Type B pancreatic cell (in vitro differentiated cells): ENCODE results near the gene LTBP1. TPM values are rescaled to one million over a fixed set of nuclear protein-coding genes. Genes with fewer than 3 reads are reported as not detected.

ENCODE experiments used
- DNase-seq: peaks from one replicate; pipeline ENCODE4 v3.0.0; 2021; ENCODE audit warnings: mixed read lengths; ENCODE audit not compliant: unreplicated experiment; ENCODE audit errors: extremely low spot score
- H3K27ac Mint-ChIP-seq: 2 replicates; pipeline ENCODE4 v1.8.0; 2021; ENCODE audit warnings: mild to moderate bottlenecking, mixed read lengths
- H3K27me3 Mint-ChIP-seq: 2 replicates; pipeline ENCODE4 v1.8.0; 2021; ENCODE audit warnings: mixed read lengths
- H3K36me3 Mint-ChIP-seq: 2 replicates; pipeline ENCODE4 v1.8.0; 2021; ENCODE audit warnings: mixed read lengths
- H3K4me1 Mint-ChIP-seq: one replicate; pipeline ENCODE4 v1.8.0; 2021; ENCODE audit warnings: mixed read lengths; ENCODE audit not compliant: unreplicated experiment
- H3K4me3 Mint-ChIP-seq: 2 replicates; pipeline ENCODE4 v1.8.0; 2021; ENCODE audit warnings: mild to moderate bottlenecking, mixed read lengths
- H3K9me3 Mint-ChIP-seq: 2 replicates; pipeline ENCODE4 v1.8.0; 2021; ENCODE audit warnings: mixed read lengths
- total RNA-seq: library from RNA; stranded (reverse); gene quantifications from 2 replicates; pipeline ENCODE4 v1.2.1, GENCODE V29; 2021; ENCODE audit warnings: low replicate concordance
- TF ChIP-seq, protein P1 (sequence below): fragments of 200-600 bp; sonication (generic); conservative IDR thresholded peaks from 2 replicates; pipeline ENCODE4 v1.5.0; 2021; ENCODE audit warnings: antibody characterized with exemption, mild to moderate bottlenecking

Gene LTBP1
- total RNA-seq, 1 donor from 2014 or later: 53.3 TPM

- Mint-ChIP-seq H3K4me3 (peak overlapping the region; percentile 89), H3K36me3 (peaks cover 9% of the 10 kb centered on the region), H3K9me3 (no peaks in the 10 kb centered on the region), H3K27ac (peak overlapping the region; percentile 89), H3K27me3 (no peaks in the 10 kb centered on the region), H3K4me1 (peaks cover 17% of the 10 kb centered on the region)
- no peak for DNase-seq
- TF ChIP-seq, protein P1, sequence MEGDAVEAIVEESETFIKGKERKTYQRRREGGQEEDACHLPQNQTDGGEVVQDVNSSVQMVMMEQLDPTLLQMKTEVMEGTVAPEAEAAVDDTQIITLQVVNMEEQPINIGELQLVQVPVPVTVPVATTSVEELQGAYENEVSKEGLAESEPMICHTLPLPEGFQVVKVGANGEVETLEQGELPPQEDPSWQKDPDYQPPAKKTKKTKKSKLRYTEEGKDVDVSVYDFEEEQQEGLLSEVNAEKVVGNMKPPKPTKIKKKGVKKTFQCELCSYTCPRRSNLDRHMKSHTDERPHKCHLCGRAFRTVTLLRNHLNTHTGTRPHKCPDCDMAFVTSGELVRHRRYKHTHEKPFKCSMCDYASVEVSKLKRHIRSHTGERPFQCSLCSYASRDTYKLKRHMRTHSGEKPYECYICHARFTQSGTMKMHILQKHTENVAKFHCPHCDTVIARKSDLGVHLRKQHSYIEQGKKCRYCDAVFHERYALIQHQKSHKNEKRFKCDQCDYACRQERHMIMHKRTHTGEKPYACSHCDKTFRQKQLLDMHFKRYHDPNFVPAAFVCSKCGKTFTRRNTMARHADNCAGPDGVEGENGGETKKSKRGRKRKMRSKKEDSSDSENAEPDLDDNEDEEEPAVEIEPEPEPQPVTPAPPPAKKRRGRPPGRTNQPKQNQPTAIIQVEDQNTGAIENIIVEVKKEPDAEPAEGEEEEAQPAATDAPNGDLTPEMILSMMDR: no peak
Measured at GRCh38 chr2:32948266-32948665, 1.5 kb downstream of the LTBP1 start.

DNA sequence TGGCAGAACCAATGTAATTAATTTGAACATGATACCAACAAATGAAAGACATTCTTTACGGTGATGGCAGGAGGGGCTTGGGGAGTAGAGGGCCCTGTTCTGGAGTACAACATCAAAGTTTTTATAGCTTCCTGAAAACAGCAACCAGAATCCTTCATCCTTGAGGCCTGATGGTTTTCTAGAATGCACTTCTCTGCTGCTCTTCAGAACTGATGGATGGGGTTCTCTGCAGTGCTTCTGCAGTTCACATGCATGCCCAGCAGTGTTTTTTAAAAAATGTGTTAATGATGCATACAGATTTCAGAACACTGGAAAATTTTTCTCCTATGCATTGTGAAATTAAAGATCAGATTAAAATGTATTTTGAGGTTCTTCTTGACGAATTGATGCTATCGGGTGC is 2.5 kb downstream of the LTBP1 start:
- no peak for DNase-seq
- Mint-ChIP-seq H3K27me3 (no peaks in the 10 kb centered on the region), H3K4me3 (peak overlapping the region; percentile 89), H3K9me3 (no peaks in the 10 kb centered on the region), H3K27ac (no peak overlapping the region), H3K36me3 (peaks cover 9% of the 10 kb centered on the region), H3K4me1 (peaks cover 17% of the 10 kb centered on the region)
- TF ChIP-seq, protein P1: no peak

DNA sequence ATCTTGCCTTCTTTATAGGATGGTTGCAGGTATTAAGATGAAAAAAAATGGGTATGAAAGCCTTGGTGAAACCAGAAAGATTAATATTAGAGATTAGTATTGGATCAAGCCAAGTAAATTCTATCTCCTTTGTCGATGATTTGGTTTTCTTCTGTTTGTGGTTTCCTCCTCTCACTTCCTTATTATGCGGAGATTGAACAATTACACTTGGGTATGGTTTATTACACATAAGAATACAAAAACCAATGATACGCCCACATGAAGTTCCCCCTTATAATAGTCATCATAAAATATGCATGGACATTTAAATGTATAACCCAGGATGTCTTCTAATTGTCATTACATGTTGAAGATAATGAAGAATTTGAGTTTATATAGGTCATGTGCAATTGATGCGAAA is 4.9 kb downstream of the LTBP1 start:
- no peaks in the 10 kb centered on the region for H3K9me3 Mint-ChIP-seq
- no peak overlapping the region for H3K4me3 Mint-ChIP-seq
- no peak for DNase-seq
- TF ChIP-seq, protein P1: no peak
- no peaks in the 10 kb centered on the region for H3K27me3 Mint-ChIP-seq
- H3K27ac Mint-ChIP-seq: no peak overlapping the region
- H3K4me1 Mint-ChIP-seq: peaks cover 17% of the 10 kb centered on the region
- peaks cover 13% of the 10 kb centered on the region for H3K36me3 Mint-ChIP-seq

GRCh38 chr2:32952761-32953476 is 6.2 kb downstream of the LTBP1 start:
- H3K27me3 Mint-ChIP-seq: no peaks in the 10 kb centered on the region
- peaks cover 16% of the 10 kb centered on the region for H3K4me1 Mint-ChIP-seq
- no peak overlapping the region for H3K27ac Mint-ChIP-seq
- H3K9me3 Mint-ChIP-seq: no peaks in the 10 kb centered on the region
- TF ChIP-seq, protein P1: no peak
- DNase-seq: no peak
- H3K4me3 Mint-ChIP-seq: no peak overlapping the region
- H3K36me3 Mint-ChIP-seq: peaks cover 15% of the 10 kb centered on the region

GRCh38 chr2:32954206-32954605 is 7.5 kb downstream of the LTBP1 start:
- Mint-ChIP-seq H3K9me3 (no peaks in the 10 kb centered on the region), H3K27me3 (no peaks in the 10 kb centered on the region), H3K4me3 (no peak overlapping the region), H3K4me1 (peaks cover 6% of the 10 kb centered on the region), H3K27ac (no peak overlapping the region), H3K36me3 (peaks cover 15% of the 10 kb centered on the region)
- TF ChIP-seq, protein P1: no peak
- DNase-seq: no peak
